Peyer's patch (tissue), 4 donors: ENCODE measurements around the gene HMGA1. TPM values are rescaled to one million over a fixed set of nuclear protein-coding genes. Genes with fewer than 3 reads are reported as not detected.

Source experiments
- DNase-seq, 3 donors: peaks; one replicate each; pipeline ENCODE4 v3.0.0-alpha.2; 2017 to 2019
- H3K27ac ChIP-seq, 4 donors: fragments of 200-600 bp; sonication (generic); one replicate each; pipeline ENCODE4 v1.5.1; 2016 to 2019
- H3K27me3 ChIP-seq, 2 donors: fragments of 200-600 bp; sonication (generic); one replicate each; pipeline ENCODE4 v1.5.1; 2019
- H3K36me3 ChIP-seq, 3 donors: fragments of 200-600 bp; sonication (generic); one replicate each; pipeline ENCODE4 v1.5.1; 2016 to 2019
- H3K4me1 ChIP-seq, 4 donors: fragments of 200-600 bp; sonication (generic); one replicate each; pipeline ENCODE4 v1.5.1; 2016 to 2019
- H3K4me3 ChIP-seq, 4 donors: fragments of 200-600 bp; sonication (generic); 1 replicate in 3 of 4; 2 replicates in 1 of 4; pipeline ENCODE4 v1.5.1; 2016 to 2019; ENCODE audit warnings: mild to moderate bottlenecking in 1 of 4
- H3K9me3 ChIP-seq, 4 donors: fragments of 200-600 bp; sonication (generic); one replicate each; pipeline ENCODE4 v1.5.1; 2016 to 2019; ENCODE audit warnings: mild to moderate bottlenecking in 1 of 4
- POLR2A ChIP-seq, 2 donors: fragments of 450-650 bp; IDR thresholded peaks; one replicate each; pipeline ENCODE4 v1.5.1; 2017; ENCODE audit warnings: antibody characterized with exemption in 2 of 2, mild to moderate bottlenecking in 2 of 2, moderate library complexity in 2 of 2
- total RNA-seq, 4 donors: library from RNA; depleted of rRNA; stranded (reverse); fragments of >200 nt; gene quantifications; one replicate each; pipeline ENCODE4 v1.1.0, GENCODE V29; 2016
- TF ChIP-seq, protein P1 (sequence below), 6 experiments: fragments of 450-650 bp in 4 of 6; fragments of 200-600 bp in 2 of 6; sonication (generic) in 1 of 6; IDR thresholded peaks; one replicate each; pipeline ENCODE4 v1.5.1; 2017 to 2019; ENCODE audit warnings: antibody characterized with exemption in 6 of 6, mild to moderate bottlenecking in 3 of 6, moderate library complexity in 1 of 6

The HMGA1 gene
- total RNA-seq, 4 donors from 2014 or later: 71.3 to 102 (median 90.7) TPM

DNA sequence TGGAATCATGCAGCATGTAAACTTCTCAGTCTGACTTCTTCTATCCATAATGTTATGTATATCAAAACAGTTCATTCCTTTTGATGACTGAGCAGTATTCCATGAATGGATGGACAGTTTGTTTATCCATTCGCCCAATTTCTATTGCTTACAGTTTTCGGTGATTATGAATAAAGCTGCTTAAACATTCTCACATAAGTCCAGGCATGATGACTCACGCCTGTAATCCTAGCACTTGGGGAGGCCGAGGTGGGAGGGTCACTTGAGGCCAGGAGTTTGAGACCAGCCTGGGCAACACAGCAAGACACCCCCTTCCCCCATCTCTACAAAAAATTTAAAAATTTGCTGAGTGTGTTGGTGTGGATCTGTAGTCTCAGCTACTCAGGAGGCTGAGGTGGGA lies 22.9 kb upstream of the HMGA1 start:
- TF ChIP-seq POLR2A (IDR thresholded peaks at IDR 0.05): no peak
- TF ChIP-seq, protein P1, sequence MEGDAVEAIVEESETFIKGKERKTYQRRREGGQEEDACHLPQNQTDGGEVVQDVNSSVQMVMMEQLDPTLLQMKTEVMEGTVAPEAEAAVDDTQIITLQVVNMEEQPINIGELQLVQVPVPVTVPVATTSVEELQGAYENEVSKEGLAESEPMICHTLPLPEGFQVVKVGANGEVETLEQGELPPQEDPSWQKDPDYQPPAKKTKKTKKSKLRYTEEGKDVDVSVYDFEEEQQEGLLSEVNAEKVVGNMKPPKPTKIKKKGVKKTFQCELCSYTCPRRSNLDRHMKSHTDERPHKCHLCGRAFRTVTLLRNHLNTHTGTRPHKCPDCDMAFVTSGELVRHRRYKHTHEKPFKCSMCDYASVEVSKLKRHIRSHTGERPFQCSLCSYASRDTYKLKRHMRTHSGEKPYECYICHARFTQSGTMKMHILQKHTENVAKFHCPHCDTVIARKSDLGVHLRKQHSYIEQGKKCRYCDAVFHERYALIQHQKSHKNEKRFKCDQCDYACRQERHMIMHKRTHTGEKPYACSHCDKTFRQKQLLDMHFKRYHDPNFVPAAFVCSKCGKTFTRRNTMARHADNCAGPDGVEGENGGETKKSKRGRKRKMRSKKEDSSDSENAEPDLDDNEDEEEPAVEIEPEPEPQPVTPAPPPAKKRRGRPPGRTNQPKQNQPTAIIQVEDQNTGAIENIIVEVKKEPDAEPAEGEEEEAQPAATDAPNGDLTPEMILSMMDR (IDR thresholded peaks at IDR 0.05): no peak

DNA sequence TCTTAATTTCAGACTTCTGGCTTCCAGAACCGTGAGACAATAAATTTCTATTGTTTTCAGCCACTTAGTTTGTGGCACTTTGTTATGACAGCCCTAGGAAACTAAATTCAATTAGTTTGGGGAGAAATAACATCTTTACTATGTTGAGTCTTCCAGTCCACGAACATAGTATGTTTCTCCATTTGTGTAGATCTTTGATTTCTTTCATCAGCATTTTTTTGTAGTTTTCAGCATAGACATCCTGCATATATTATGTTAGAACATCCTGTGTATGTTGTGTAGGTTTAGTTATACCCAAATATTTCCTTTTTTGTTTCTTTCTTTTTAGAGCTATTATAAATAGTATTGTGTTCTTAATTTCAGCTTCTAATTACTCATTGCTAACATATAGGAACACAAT lies 18.0 kb upstream of the HMGA1 start:
- Histone ChIP-seq H3K4me3 (no peak overlapping the region), H3K4me1 (peaks cover 0 to 6% (median 2%) of the 10 kb centered on the region in 4 donors), H3K36me3 (no peaks in the 10 kb centered on the region), H3K9me3 (no peaks in the 10 kb centered on the region), H3K27me3 (no peaks in the 10 kb centered on the region), H3K27ac (no peak overlapping the region)
- no peak for DNase-seq
- no peak for TF ChIP-seq POLR2A (IDR thresholded peaks at IDR 0.05)
- TF ChIP-seq, protein P1 (IDR thresholded peaks at IDR 0.05): no peak

More for the DNA sequence above, 22.9 kb upstream of the HMGA1 start:
- DNase-seq: no peak
- no peak overlapping the region for H3K27ac ChIP-seq
- H3K4me1 ChIP-seq: no peaks in the 10 kb centered on the region
- no peaks in the 10 kb centered on the region for H3K27me3 ChIP-seq
- H3K9me3 ChIP-seq: no peaks in the 10 kb centered on the region
- H3K36me3 ChIP-seq: no peaks in the 10 kb centered on the region
- H3K4me3 ChIP-seq: no peak overlapping the region

DNA sequence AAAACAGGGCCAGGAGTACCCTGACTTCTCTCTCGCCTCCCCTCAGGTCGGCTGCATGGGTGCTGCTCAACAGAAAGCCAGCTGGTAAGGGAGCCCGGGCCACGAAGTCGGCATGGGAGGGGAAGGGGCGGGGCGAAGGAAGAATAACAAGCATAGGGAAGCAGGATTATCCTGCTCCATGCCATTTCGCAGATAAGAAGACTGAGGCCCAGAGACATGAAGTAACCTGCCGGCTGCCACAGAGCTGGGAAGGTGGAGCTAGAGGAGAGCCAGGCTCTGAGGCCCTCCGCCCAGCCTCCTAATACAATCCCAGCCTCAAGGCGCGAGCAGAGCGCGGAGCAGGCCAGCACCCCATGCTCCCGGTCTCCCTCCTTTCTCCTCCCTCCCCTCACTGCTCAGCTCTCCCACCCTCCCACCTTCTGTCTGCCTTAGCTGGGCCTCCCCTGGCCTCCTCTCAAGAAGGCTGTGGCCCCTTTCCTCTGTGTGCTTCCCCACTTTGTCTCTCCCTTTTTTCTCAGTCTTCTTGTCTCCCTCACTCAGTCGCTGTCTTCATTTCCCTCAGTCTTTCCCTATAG lies 13.2 kb upstream of the HMGA1 start:
- no peaks in the 10 kb centered on the region for H3K36me3 ChIP-seq

DNA sequence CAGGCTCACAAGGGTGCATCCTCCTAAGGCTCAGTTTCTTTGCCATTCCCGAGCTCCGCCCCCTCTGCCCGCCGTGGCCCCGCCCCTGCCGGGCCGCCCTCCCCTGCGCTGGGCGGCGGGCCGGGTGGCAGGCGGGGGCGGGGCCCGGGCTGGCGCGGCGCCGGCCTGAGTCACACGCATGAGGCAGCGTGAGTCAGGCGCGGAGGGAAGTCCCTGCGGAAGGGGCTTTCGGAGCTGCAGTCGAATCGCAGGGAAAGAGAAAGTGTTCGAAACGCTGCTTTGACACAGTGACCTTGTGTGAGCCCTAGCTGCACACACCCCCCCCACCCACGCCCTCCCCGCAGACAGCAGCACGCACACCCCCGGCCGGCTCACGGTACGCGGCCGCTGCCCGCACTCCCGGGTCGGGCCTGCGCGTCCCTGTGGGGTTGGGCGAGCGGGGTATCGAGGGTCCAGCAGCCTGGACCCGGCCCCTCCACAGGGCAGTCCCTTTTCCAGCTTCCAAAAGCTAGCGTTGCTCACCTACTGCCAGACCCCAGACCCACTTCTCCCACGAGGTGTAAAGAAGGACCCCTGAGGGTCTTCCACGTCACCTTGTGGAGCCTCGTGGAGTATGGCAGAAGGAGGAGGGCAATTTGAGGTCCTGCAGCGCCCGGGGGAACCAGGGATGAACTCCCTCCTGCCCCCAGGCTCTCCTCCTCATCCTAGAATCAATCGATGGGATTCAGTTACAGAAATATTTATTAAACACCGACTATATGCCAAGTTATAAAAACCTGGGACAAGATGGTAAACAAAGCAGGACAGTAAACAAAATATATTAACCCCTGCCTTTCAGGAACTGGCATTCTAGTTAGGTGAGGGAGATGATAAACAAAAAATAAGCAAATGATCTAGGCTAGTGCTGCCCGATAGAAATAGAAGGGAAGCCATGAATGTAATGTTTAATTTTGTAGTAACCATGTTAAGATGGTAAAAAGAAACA lies 12.4 kb upstream of the HMGA1 start:
- H3K36me3 ChIP-seq: no peaks in the 10 kb centered on the region
- peaks cover 0 to 9% (median 7%) of the 10 kb centered on the region in 4 donors for H3K4me1 ChIP-seq
- H3K9me3 ChIP-seq: no peaks in the 10 kb centered on the region
- peak overlapping the region; percentile 88 to 97 (median 90) for H3K27ac ChIP-seq
- TF ChIP-seq, protein P1 (IDR thresholded peaks at IDR 0.05): no peak
- TF ChIP-seq POLR2A (IDR thresholded peaks at IDR 0.05): peak; percentile 59 to 72
- no peaks in the 10 kb centered on the region for H3K27me3 ChIP-seq
- DNase-seq: peak; percentile 95 to 97 (median 96)
- H3K4me3 ChIP-seq: peak overlapping the region; percentile 52 to 72 (median 68)

More for the DNA sequence above, 13.2 kb upstream of the HMGA1 start:
- Histone ChIP-seq H3K4me3 (peak overlapping the region in 2 of 4 donors; percentile 5 to 70), H3K4me1 (peaks cover 0 to 9% (median 7%) of the 10 kb centered on the region in 4 donors), H3K27me3 (no peaks in the 10 kb centered on the region), H3K9me3 (no peaks in the 10 kb centered on the region), H3K27ac (peak overlapping the region; percentile 42 to 97 (median 90))
- no peak for TF ChIP-seq POLR2A (IDR thresholded peaks at IDR 0.05)
- TF ChIP-seq, protein P1 (IDR thresholded peaks at IDR 0.05): no peak
- peak in 1 of 3 donors; percentile 58 for DNase-seq

DNA sequence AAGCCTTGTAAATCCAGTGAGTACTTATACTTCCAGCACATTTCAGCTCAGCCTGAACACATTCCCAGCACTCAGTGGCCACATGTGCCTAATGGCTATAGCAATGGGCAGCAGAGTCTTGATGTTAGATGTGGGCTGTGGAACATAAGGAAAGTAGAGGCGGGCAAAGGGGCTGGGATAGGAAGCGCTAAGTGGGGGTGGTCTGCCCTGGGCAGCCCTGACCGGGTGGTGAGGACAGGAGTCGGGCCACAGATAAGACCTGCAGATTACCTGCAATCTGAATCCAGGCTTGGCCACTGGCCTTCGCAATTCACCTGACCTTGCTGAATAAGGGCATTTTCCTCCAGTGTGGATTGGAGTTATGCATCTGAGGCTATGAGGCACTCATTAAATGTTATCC lies 11.1 kb upstream of the HMGA1 start:
- H3K4me1 ChIP-seq: peaks cover 0 to 9% (median 7%) of the 10 kb centered on the region in 4 donors
- H3K27ac ChIP-seq: no peak overlapping the region
- no peaks in the 10 kb centered on the region for H3K27me3 ChIP-seq
- no peak overlapping the region for H3K4me3 ChIP-seq
- no peak for TF ChIP-seq POLR2A (IDR thresholded peaks at IDR 0.05)
- TF ChIP-seq, protein P1 (IDR thresholded peaks at IDR 0.05): no peak
- DNase-seq: no peak
- no peaks in the 10 kb centered on the region for H3K36me3 ChIP-seq
- H3K9me3 ChIP-seq: no peaks in the 10 kb centered on the region
